22Rv1 (cell line): ENCODE data around the gene PTPDC1.

Experiments used
- CTCF ChIP-seq: fragments of 450-650 bp; IDR thresholded peaks from 2 replicates; pipeline ENCODE4 v1.5.1; 2017; ENCODE audit warnings: mild to moderate bottlenecking
- ZFX ChIP-seq: fragments of 450-650 bp; IDR thresholded peaks from 2 replicates; pipeline ENCODE4 v1.6.1; 2017; ENCODE audit warnings: antibody characterized with exemption, borderline replicate concordance

- TF ChIP-seq CTCF (no peak), ZFX (no peak)
These were observed 880 bp upstream of the PTPDC1 start for GRCh38 chr9:94083384-94083783.
